AG04450 (cell line): Measurements from ENCODE around the gene DAAM2. TPM values are rescaled to one million over a fixed set of nuclear protein-coding genes. Genes with fewer than 3 reads are reported as not detected.

Experiments used
- CTCF ChIA-PET: fragments of 300-600, 350-600 bp; formaldehyde crosslinking; extraction: SDS; loops from one replicate; lab custom pipeline; 2022; ENCODE audit warnings: antibody characterized with exemption, inconsistent platforms; lab: Charles Lee
- POLR2A ChIA-PET: fragments of 350-600 bp; formaldehyde crosslinking; extraction: SDS; loops from one replicate; lab custom pipeline; 2021; ENCODE audit warnings: antibody characterized with exemption, inconsistent platforms; lab: Yijun Ruan, JAX
- DNase-seq: peaks from one replicate; pipeline ENCODE4 v3.0.0-alpha.2; 2011; ENCODE audit warnings: low read depth, low spot score
- H3K27ac ChIP-seq: one replicate; pipeline ENCODE4 v1.5.1; 2012; ENCODE audit warnings: low read depth, low read length, control low read depth
- H3K27me3 ChIP-seq: one replicate; pipeline ENCODE4 v1.6.0; 2012; ENCODE audit warnings: low read length; ENCODE audit not compliant: control insufficient read depth, insufficient read depth
- H3K4me3 ChIP-seq: 2 replicates; pipeline ENCODE4 v1.5.1; 2011; ENCODE audit warnings: mild to moderate bottlenecking, low read depth, low read length, control low read depth
- H3K9me3 ChIP-seq: 2 replicates; pipeline ENCODE4 v1.5.1; 2012; ENCODE audit warnings: low read length; ENCODE audit not compliant: control insufficient read depth, insufficient read depth
- polyA plus RNA-seq: library from polyadenylated mRNA; depleted of rRNA; stranded (reverse); fragments of >200 nt; gene quantifications from 2 replicates; pipeline ENCODE4 v1.2.3, GENCODE V29; 2011
- TF ChIP-seq, protein P1 (sequence below): IDR thresholded peaks from 2 replicates; pipeline ENCODE4 v1.5.1; 2011; ENCODE audit warnings: low read depth, low read length, control low read depth, inconsistent platforms

The DAAM2 gene
- polyA plus RNA-seq, 1 experiment, result 2.9 TPM

DNA sequence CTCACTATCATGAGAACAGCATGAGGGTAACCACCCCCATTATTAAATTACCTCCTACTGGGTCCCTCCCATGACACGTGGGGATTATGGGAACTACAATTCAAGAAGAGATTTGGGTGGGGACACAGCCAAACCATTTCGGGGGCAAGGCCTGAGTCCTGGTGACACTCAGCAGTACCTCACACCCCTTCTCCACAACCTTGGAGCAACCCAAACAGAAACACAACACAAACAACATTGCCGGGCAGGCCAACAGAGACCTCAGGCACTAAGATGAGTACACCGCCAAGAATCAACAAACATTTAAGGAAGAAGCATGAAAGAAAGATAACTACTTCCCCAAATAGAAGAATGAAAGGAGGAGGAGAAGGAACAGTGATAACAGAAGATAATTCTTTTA lies 125.2 kb downstream of the DAAM2 start:
- no peak for DNase-seq
- H3K9me3 ChIP-seq, result no peaks in the 10 kb centered on the region
- TF ChIP-seq, protein P1, sequence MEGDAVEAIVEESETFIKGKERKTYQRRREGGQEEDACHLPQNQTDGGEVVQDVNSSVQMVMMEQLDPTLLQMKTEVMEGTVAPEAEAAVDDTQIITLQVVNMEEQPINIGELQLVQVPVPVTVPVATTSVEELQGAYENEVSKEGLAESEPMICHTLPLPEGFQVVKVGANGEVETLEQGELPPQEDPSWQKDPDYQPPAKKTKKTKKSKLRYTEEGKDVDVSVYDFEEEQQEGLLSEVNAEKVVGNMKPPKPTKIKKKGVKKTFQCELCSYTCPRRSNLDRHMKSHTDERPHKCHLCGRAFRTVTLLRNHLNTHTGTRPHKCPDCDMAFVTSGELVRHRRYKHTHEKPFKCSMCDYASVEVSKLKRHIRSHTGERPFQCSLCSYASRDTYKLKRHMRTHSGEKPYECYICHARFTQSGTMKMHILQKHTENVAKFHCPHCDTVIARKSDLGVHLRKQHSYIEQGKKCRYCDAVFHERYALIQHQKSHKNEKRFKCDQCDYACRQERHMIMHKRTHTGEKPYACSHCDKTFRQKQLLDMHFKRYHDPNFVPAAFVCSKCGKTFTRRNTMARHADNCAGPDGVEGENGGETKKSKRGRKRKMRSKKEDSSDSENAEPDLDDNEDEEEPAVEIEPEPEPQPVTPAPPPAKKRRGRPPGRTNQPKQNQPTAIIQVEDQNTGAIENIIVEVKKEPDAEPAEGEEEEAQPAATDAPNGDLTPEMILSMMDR, result no peak
- POLR2A ChIA-PET, result no interaction called here
- H3K27me3 ChIP-seq, result no peaks in the 10 kb centered on the region
- no peak overlapping the region for H3K27ac ChIP-seq
- CTCF ChIA-PET, result interaction anchor here (0.8 to 1.0 kb wide), 2 partner anchors 51 to 52 kb away, joined by 3 to 4 read pairs; no protein-coding TSS in a partner anchor
- no peak overlapping the region for H3K4me3 ChIP-seq

DNA sequence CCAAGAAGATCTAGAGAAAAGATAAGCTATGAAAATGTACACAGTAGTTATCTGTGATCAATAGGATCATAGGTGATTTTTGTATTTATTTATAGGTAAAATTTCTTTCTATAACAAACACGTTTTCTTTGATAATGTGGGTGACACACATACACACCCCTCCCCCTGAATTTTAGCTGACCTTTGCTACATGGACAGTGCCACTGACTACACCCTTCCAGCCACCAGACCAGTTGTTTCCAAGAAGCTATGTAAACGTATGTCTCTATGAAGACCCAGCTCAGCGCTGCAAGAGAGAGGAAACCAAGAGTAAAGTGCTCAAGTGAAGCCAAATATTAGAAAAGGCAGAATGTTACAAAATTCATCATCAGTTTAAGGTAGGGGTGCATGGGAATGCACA lies 125.8 kb downstream of the DAAM2 start:
- TF ChIP-seq, protein P1, result no peak
- H3K9me3 ChIP-seq, result no peaks in the 10 kb centered on the region
- no peak for DNase-seq
- POLR2A ChIA-PET, result no interaction called here
- H3K27me3 ChIP-seq, result no peaks in the 10 kb centered on the region
- H3K4me3 ChIP-seq, result no peak overlapping the region
- CTCF ChIA-PET, result interaction anchor here (0.8 to 1.0 kb wide), 2 partner anchors 52 to 53 kb away, joined by 3 to 4 read pairs; no protein-coding TSS in a partner anchor
- no peak overlapping the region for H3K27ac ChIP-seq

DNA sequence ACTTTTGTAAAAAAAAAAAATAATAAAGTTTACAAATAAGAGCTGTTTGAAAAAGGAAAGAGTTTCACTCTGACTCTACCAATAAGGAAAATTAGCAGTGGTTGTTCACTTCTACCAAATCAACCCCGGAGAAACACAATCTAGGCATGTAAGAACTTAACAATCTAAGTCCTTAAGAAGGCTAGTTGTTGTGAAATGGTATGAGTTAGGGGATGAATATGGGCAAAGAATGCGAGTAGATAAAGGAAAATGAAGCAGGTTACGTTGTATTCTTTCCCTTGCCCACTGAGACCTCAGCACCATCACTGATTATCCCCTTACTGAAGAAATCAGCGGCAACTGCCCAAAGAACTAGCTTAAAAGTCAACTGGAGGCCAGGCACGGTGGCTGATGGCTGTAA lies 126.7 kb downstream of the DAAM2 start:
- TF ChIP-seq, protein P1, result no peak
- Histone ChIP-seq H3K4me3 (no peak overlapping the region), H3K27me3 (no peaks in the 10 kb centered on the region), H3K27ac (no peak overlapping the region), H3K9me3 (no peaks in the 10 kb centered on the region; the same call in 1 of the 2 replicates)
- POLR2A ChIA-PET, result no interaction called here
- CTCF ChIA-PET, result no interaction called here
- DNase-seq, result no peak

DNA sequence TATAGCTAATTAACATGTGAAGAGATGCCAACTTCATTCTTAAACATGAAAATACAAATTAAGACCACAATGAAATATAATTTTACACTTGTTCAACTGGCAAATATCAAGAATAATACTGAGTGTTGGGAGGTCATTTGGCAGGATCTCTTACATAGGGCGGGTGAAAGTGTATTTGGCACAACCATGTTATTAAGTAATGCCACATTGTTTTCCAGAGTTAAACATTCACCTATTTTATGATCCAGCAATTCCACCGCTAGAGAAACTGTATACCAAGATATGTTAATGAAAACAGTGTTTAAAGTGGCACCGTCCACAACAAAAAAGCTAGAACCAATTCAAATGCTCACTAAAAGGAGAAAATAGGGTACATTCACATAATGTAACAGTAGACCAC lies 128.0 kb downstream of the DAAM2 start:
- H3K9me3 ChIP-seq, result no peaks in the 10 kb centered on the region; the same call in 1 of the 2 replicates
- no peak overlapping the region for H3K4me3 ChIP-seq
- no peaks in the 10 kb centered on the region for H3K27me3 ChIP-seq
- POLR2A ChIA-PET, result no interaction called here
- TF ChIP-seq, protein P1, result no peak
- DNase-seq, result no peak
- no peak overlapping the region for H3K27ac ChIP-seq
- CTCF ChIA-PET, result no interaction called here

DNA sequence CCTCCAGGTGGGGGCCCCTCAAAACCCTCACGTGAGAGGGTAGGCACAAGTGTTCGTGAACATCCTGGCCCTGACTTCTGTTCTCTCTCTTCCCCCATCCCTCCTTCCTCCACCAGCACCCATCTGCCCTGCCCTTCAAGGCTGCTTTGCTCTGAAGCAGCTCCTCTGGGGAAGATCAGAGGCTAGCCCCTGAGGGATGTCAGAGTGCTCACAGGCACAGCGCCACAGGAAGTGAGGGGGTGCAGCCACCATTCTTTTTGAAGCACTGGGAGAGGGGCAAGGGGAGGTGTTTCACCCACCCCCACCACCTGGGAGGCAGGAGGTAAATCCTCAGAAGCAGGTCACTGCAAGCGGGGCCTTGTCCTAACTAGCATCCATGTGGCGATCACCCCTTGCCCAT lies 130.6 kb downstream of the DAAM2 start:
- no peak overlapping the region for H3K27ac ChIP-seq
- POLR2A ChIA-PET, result no interaction called here
- no peak overlapping the region for H3K4me3 ChIP-seq
- TF ChIP-seq, protein P1, result no peak
- H3K27me3 ChIP-seq, result no peaks in the 10 kb centered on the region
- DNase-seq, result no peak
- CTCF ChIA-PET, result interaction anchor here (1.0 to 1.4 kb wide), 3 partner anchors 30 to 59 kb away, joined by 3 to 4 read pairs (median 3); no protein-coding TSS in a partner anchor
- no peaks in the 10 kb centered on the region; the same call in 1 of the 2 replicates for H3K9me3 ChIP-seq
